ENCODE results near the gene ENOX1. TPM values are rescaled to one million over a fixed set of nuclear protein-coding genes. Genes with fewer than 3 reads are reported as not detected.

Gene ENOX1
- total and polyA plus RNA-seq, 2 donors (not counting 3 experiments of a cell fraction or from before 2014, with no cell fraction given), result 0.17 to 0.97 TPM

GRCh38 chr13:43470610-43471009 is 316.2 kb downstream of the ENOX1 start:
- intact Hi-C loops (cut with micrococcal nuclease), result no loop called here
- no peak for FAIRE-seq

GRCh38 chr13:43469791-43470190 is 317.0 kb downstream of the ENOX1 start:
- dilution Hi-C loops (cut with MboI; ENCODE audit: extremely low pct_ligation_motif_present, low sequenced_read_pairs), result no loop called here
- Histone ChIP-seq H3K27me3 (ENCODE audit: control insufficient read depth in 2 of 2, insufficient read depth in 2 of 2, low read length in 2 of 2) (no peaks in the 10 kb centered on the region), H3K9me1 (replicated peaks; ENCODE audit: control insufficient read depth, extremely low read depth, insufficient read depth, low read length) (no peaks in the 10 kb centered on the region), H2AFZ (ENCODE audit: low read depth, low read length) (no peak overlapping the region), H3K36me3 (ENCODE audit: control insufficient read depth in 2 of 2, extremely low read depth in 1 of 2, insufficient read depth in 2 of 2, low read length in 2 of 2) (no peaks in the 10 kb centered on the region), H3K9ac (replicated peaks; ENCODE audit: extremely low read depth, insufficient read depth, low read length) (no peak overlapping the region), H3K4me1 (ENCODE audit: control insufficient read depth, extremely low read depth, insufficient read depth, low read length) (no peaks in the 10 kb centered on the region), H3K79me2 (ENCODE audit: control insufficient read depth, insufficient read depth, low read length) (no peaks in the 10 kb centered on the region), H3K27ac (ENCODE audit: insufficient read depth, low read depth, low read length) (no peak overlapping the region), H3K4me2 (ENCODE audit: insufficient read depth, low read length) (no peak overlapping the region), H3K4me3 (replicated peaks in 1 of 3; ENCODE audit: insufficient read depth in 1 of 3, low read depth in 1 of 3, low read length in 3 of 3) (no peak overlapping the region), H3K9me3 (replicated peaks; ENCODE audit: control insufficient read depth, insufficient read depth, low read length) (no peaks in the 10 kb centered on the region), H4K20me1 (replicated peaks; ENCODE audit: control insufficient read depth, extremely low read depth, insufficient read depth, low read length) (no peaks in the 10 kb centered on the region)
- BruUV-seq (replicated peaks), result no TSS peak
- intact Hi-C loops (cut with micrococcal nuclease), result no loop called here
- no peak for DNase-seq (ENCODE audit: low read depth, low spot score)
- ChIA-PET POLR2A (no interaction called here), CTCF (no interaction called here)
- no peak for TF ChIP-seq JUN (IDR thresholded peaks at IDR 0.05; ENCODE audit: borderline replicate concordance, insufficient read depth, insufficient read length, low read depth)
- no peak for FAIRE-seq

More at GRCh38 chr13:43470610-43471009, 316.2 kb downstream of the ENOX1 start:
- no TSS peak for BruUV-seq (replicated peaks)
- H3K27ac ChIP-seq (ENCODE audit: insufficient read depth, low read depth, low read length), result no peak overlapping the region
- no peak overlapping the region for H3K4me3 ChIP-seq (replicated peaks in 1 of 3; ENCODE audit: insufficient read depth in 1 of 3, low read depth in 1 of 3, low read length in 3 of 3)
- H3K4me2 ChIP-seq (ENCODE audit: insufficient read depth, low read length), result no peak overlapping the region
- ChIA-PET POLR2A (no interaction called here), CTCF (interaction anchor here (0.6 kb wide), 1 partner anchor 32 kb away, joined by 3 read pairs; no protein-coding TSS in a partner anchor)
- no peak overlapping the region for H3K9ac ChIP-seq (replicated peaks; ENCODE audit: extremely low read depth, insufficient read depth, low read length)
- H4K20me1 ChIP-seq (replicated peaks; ENCODE audit: control insufficient read depth, extremely low read depth, insufficient read depth, low read length), result no peaks in the 10 kb centered on the region
- no peaks in the 10 kb centered on the region for H3K27me3 ChIP-seq (ENCODE audit: control insufficient read depth in 2 of 2, insufficient read depth in 2 of 2, low read length in 2 of 2)
- H3K36me3 ChIP-seq (ENCODE audit: control insufficient read depth in 2 of 2, extremely low read depth in 1 of 2, insufficient read depth in 2 of 2, low read length in 2 of 2), result no peaks in the 10 kb centered on the region
- no peaks in the 10 kb centered on the region for H3K79me2 ChIP-seq (ENCODE audit: control insufficient read depth, insufficient read depth, low read length)
- no peak overlapping the region for H2AFZ ChIP-seq (ENCODE audit: low read depth, low read length)
- no peaks in the 10 kb centered on the region for H3K9me3 ChIP-seq (replicated peaks; ENCODE audit: control insufficient read depth, insufficient read depth, low read length)
- H3K9me1 ChIP-seq (replicated peaks; ENCODE audit: control insufficient read depth, extremely low read depth, insufficient read depth, low read length), result no peaks in the 10 kb centered on the region
- dilution Hi-C loops (cut with MboI; ENCODE audit: extremely low pct_ligation_motif_present, low sequenced_read_pairs), result no loop called here
- no peak for DNase-seq (ENCODE audit: low read depth, low spot score)
- TF ChIP-seq POLR2A (IDR thresholded peaks at IDR 0.05; ENCODE audit: low read depth, low read length) (no peak), EZH2 (IDR thresholded peaks at IDR 0.05; ENCODE audit: borderline replicate concordance, low read depth, low read length, severe bottlenecking) (no peak)
- TF ChIP-seq, protein P1, sequence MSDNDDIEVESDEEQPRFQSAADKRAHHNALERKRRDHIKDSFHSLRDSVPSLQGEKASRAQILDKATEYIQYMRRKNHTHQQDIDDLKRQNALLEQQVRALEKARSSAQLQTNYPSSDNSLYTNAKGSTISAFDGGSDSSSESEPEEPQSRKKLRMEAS (IDR thresholded peaks at IDR 0.05; ENCODE audit: insufficient read depth, insufficient read length), result no peak
- H3K4me1 ChIP-seq (ENCODE audit: control insufficient read depth, extremely low read depth, insufficient read depth, low read length), result no peaks in the 10 kb centered on the region
